PC-3 (cell line): ENCODE results near the gene HEXD.

Experiments
- CTCF ChIP-seq: fragments of 300-600 bp; sonication (generic); conservative IDR thresholded peaks from 2 replicates; pipeline ENCODE4 v1.5.1; 2017; ENCODE audit warnings: antibody characterized with exemption, low read depth, mild to moderate bottlenecking, low read length
- EZH2 ChIP-seq: fragments of 300-600 bp; sonication (generic); IDR thresholded peaks from one replicate; pipeline ENCODE4 v1.6.1; 2017; ENCODE audit warnings: antibody characterized with exemption, mild to moderate bottlenecking, low read length; ENCODE audit not compliant: unreplicated experiment

GRCh38 chr17:82416264-82416663, 1.9 kb upstream of the HEXD start:
- no peak for TF ChIP-seq CTCF
- TF ChIP-seq EZH2, result no peak
